SK-N-SH (cell line): ENCODE data around the gene LMNTD2. TPM values are rescaled to one million over a fixed set of nuclear protein-coding genes. Genes with fewer than 3 reads are reported as not detected.

ENCODE experiments used
- CTCF ChIA-PET: fragments of 300-600, 350-600 bp; formaldehyde crosslinking; extraction: SDS; loops from one replicate; lab custom pipeline; 2021; lab: Yijun Ruan, JAX
- POLR2A ChIA-PET: fragments of 350-600 bp; sonication (Branson Sonifier 250); formaldehyde crosslinking; extraction: SDS; loops from one replicate; lab custom pipeline; 2020; ENCODE audit warnings: antibody characterized with exemption, inconsistent platforms; lab: Yijun Ruan, JAX
- DNase-seq: peaks from one replicate; pipeline ENCODE4 v3.0.0; 2012
- H2AFZ ChIP-seq: fragments of 200-600 bp; sonication (generic); 2 replicates; pipeline ENCODE4 v1.8.1; 2016; ENCODE audit warnings: antibody characterized with exemption, mild to moderate bottlenecking, low read depth
- H3F3A ChIP-seq: fragments of 200-600 bp; sonication (generic); replicated peaks from 2 replicates; pipeline ENCODE3; 2016; ENCODE audit warnings: antibody characterized with exemption, mild to moderate bottlenecking; ENCODE audit not compliant: insufficient read depth
- H3K27ac ChIP-seq, 2 experiments: fragments of 200-500 bp in 1 of 2; fragments of 200-600 bp in 1 of 2; sonication (Bioruptor generic) in 1 of 2; sonication (generic), shearing (Covaris generic) in 1 of 2; 2 replicates each; pipeline versions ENCODE4 v1.5.1 to v1.6.1; 2014 to 2016; ENCODE audit warnings: low read depth in 2 of 2, inconsistent platforms in 1 of 2, low read length in 1 of 2, mild to moderate bottlenecking in 1 of 2, mixed read lengths in 1 of 2
- H3K27me3 ChIP-seq: fragments of 200-600 bp; sonication (generic), shearing (Covaris generic); 2 replicates; pipeline ENCODE4 v1.6.1; 2016; ENCODE audit warnings: mixed run types; ENCODE audit not compliant: insufficient read depth
- H3K36me3 ChIP-seq, 2 experiments: fragments of 200-500 bp in 1 of 2; fragments of 200-600 bp in 1 of 2; sonication (Bioruptor generic) in 1 of 2; sonication (generic) in 1 of 2; replicated peaks in 1 of 2; 2 replicates each; pipeline versions ENCODE3 to v1.5.1; 2014 to 2016; ENCODE audit warnings: low read length in 1 of 2, mild to moderate bottlenecking in 1 of 2; ENCODE audit not compliant: insufficient read depth in 2 of 2, control insufficient read depth in 1 of 2
- H3K4me1 ChIP-seq, 2 experiments: fragments of 200-500 bp in 1 of 2; fragments of 200-600 bp in 1 of 2; sonication (Bioruptor generic) in 1 of 2; sonication (generic), shearing (Covaris generic) in 1 of 2; 2 replicates each; pipeline versions ENCODE4 v1.5.1 to v1.6.1; 2014 to 2016; ENCODE audit warnings: low read depth in 1 of 2, low read length in 1 of 2, mixed run types in 1 of 2; ENCODE audit not compliant: insufficient read depth in 2 of 2, control insufficient read depth in 1 of 2
- H3K4me2 ChIP-seq: fragments of 200-600 bp; sonication (generic), shearing (Covaris generic); 2 replicates; pipeline ENCODE4 v1.6.1; 2017; ENCODE audit warnings: mixed run types
- H3K4me3 ChIP-seq, 2 experiments: fragments of 200-500 bp in 1 of 2; fragments of 200-600 bp in 1 of 2; sonication (Bioruptor generic) in 1 of 2; sonication (generic), shearing (Covaris generic) in 1 of 2; 2 replicates each; pipeline versions ENCODE4 v1.5.1 to v1.8.1; 2014 to 2016; ENCODE audit warnings: low read depth in 2 of 2, inconsistent platforms in 1 of 2, low read length in 1 of 2, mild to moderate bottlenecking in 1 of 2, mixed read lengths in 1 of 2, moderate library complexity in 1 of 2
- H3K79me2 ChIP-seq: fragments of 200-600 bp; sonication (generic); 2 replicates; pipeline ENCODE4 v1.8.1; 2017; ENCODE audit warnings: mild to moderate bottlenecking; ENCODE audit not compliant: insufficient read depth
- H3K9ac ChIP-seq: fragments of 200-600 bp; sonication (generic); 2 replicates; pipeline ENCODE4 v1.6.1; 2017; ENCODE audit warnings: mixed run types
- H3K9me2 ChIP-seq: fragments of 200-600 bp; sonication (generic); 2 replicates; pipeline ENCODE4 v1.6.1; 2017; ENCODE audit warnings: mixed run types
- H3K9me3 ChIP-seq: fragments of 200-600 bp; sonication (generic); 2 replicates; pipeline ENCODE4 v1.6.1; 2017; ENCODE audit warnings: mixed run types, mild to moderate bottlenecking, moderate library complexity
- H4K20me1 ChIP-seq: fragments of 200-600 bp; sonication (generic); 2 replicates; pipeline ENCODE4 v1.6.1; 2017; ENCODE audit warnings: mild to moderate bottlenecking, mixed run types; ENCODE audit not compliant: insufficient read depth
- CTCF ChIP-seq: fragments of 200-600 bp; sonication (generic); IDR thresholded peaks from 2 replicates; pipeline ENCODE4 v1.6.1; 2017; ENCODE audit warnings: antibody characterized with exemption, mild to moderate bottlenecking, moderate library complexity
- ELF1 ChIP-seq: IDR thresholded peaks from 2 replicates; pipeline ENCODE4 v1.4.0; 2012
- EP300 ChIP-seq, 2 experiments: IDR thresholded peaks; 2 replicates each; pipeline versions ENCODE4 v1.4.0 to v1.6.1; 2012; ENCODE audit warnings: borderline replicate concordance in 1 of 2, low read depth in 1 of 2, low read length in 1 of 2
- EZH2phosphoT487 ChIP-seq: fragments of 200-600 bp; sonication (generic); IDR thresholded peaks from 2 replicates; pipeline ENCODE4 v1.6.1; 2017; ENCODE audit warnings: low read depth, mixed run types, mild to moderate bottlenecking, antibody characterized with exemption, moderate library complexity, borderline replicate concordance
- FOXM1 ChIP-seq: IDR thresholded peaks from 2 replicates; pipeline ENCODE4 v1.4.0; 2012; ENCODE audit warnings: low read depth, mild to moderate bottlenecking
- GATA2 ChIP-seq: sonication (generic); formaldehyde crosslinking; IDR thresholded peaks from 2 replicates; pipeline ENCODE4 v1.5.0; 2020; ENCODE audit warnings: mild to moderate bottlenecking, missing genetic modification reagents
- IRF3 ChIP-seq: fragments of 150-350 bp; IDR thresholded peaks from 2 replicates; pipeline ENCODE4 v1.6.1; 2016; ENCODE audit warnings: mild to moderate bottlenecking, low read depth, low read length
- JUND ChIP-seq: IDR thresholded peaks from 2 replicates; pipeline ENCODE4 v1.4.0; 2012
- MEF2A ChIP-seq: IDR thresholded peaks from 2 replicates; pipeline ENCODE4 v1.4.0; 2012; ENCODE audit warnings: low read depth, borderline replicate concordance
- MXI1 ChIP-seq: IDR thresholded peaks from 2 replicates; pipeline ENCODE4 v1.6.1; 2012; ENCODE audit warnings: mild to moderate bottlenecking, low read depth, low read length, improper control_type of control experiment
- NFIC ChIP-seq: IDR thresholded peaks from 2 replicates; pipeline ENCODE4 v1.4.0; 2012; ENCODE audit warnings: borderline replicate concordance
- RFX5 ChIP-seq: IDR thresholded peaks from 2 replicates; pipeline ENCODE4 v1.6.1; 2012; ENCODE audit warnings: mild to moderate bottlenecking, improper control_type of control experiment, low read length
- RXRA ChIP-seq: IDR thresholded peaks from 2 replicates; pipeline ENCODE4 v1.4.0; 2012; ENCODE audit warnings: low read depth, mild to moderate bottlenecking, borderline replicate concordance
- SMC3 ChIP-seq: IDR thresholded peaks from 2 replicates; pipeline ENCODE4 v1.6.1; 2012; ENCODE audit warnings: low read depth, low read length, improper control_type of control experiment
- TAF1 ChIP-seq: IDR thresholded peaks from 2 replicates; pipeline ENCODE4 v1.6.1; 2012; ENCODE audit warnings: low read depth, mild to moderate bottlenecking, low read length, moderate library complexity, borderline replicate concordance
- TCF12 ChIP-seq: IDR thresholded peaks from 2 replicates; pipeline ENCODE4 v1.4.0; 2012
- TEAD4 ChIP-seq: IDR thresholded peaks from 2 replicates; pipeline ENCODE4 v1.4.0; 2012; ENCODE audit warnings: mild to moderate bottlenecking, borderline replicate concordance; ENCODE audit not compliant: insufficient read depth
- ZBTB33 ChIP-seq: IDR thresholded peaks from 2 replicates; pipeline ENCODE4 v1.4.0; 2012; ENCODE audit warnings: low read depth, borderline replicate concordance
- WGBS: methylation state at CpG from one replicate; pipeline ENCODE4 v1.1.6; 2017; ENCODE audit warnings: low lambda C conversion rate; 5-methylcytosine and 5-hydroxymethylcytosine counted together
- polyA plus RNA-seq, 3 experiments: library from polyadenylated mRNA; depleted of rRNA; stranded (reverse); fragments of >200 nt; gene quantifications; 2 replicates each; pipeline ENCODE4 v1.2.3, GENCODE V29; 2012
- TF ChIP-seq, protein P1 (sequence below): IDR thresholded peaks from 2 replicates; pipeline ENCODE4 v1.4.0; 2012; ENCODE audit warnings: low read depth

The LMNTD2 gene
- polyA plus RNA-seq, 1 of the 3 experiments (the other 2 are of a cell fraction): 2.4 TPM

DNA sequence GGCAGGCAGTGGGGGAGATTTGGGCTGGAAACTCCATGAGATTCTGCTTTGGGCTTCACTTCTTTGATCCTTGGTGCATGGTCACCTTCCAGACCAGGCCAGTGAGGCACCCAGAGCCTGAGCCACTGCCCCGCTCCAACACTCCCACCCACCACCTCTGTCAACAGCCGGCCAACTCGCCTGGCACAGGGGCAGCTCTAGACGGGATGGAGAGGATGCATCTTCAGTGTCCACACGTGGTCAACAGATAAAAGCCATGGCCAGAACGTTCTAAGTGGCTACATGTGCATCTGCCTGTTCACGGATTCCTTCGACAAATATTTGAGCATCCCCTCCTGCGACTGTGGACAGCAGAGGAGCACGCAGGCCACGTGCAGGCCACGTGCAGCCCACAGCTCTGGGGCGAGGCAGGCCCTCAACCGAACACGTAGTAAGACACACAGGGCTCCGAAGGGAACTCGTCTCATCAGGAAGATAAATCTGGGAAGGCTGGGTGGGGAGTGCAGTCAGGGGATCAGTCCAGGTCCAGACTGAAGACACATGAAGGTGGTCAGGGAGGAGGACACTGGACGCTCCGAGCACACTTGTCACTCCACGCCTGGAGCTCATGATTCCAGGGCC is 22.0 kb downstream of the LMNTD2 start:
- no peak overlapping the region for H3K4me3 ChIP-seq
- ChIA-PET POLR2A (no interaction called here), CTCF (interaction anchor here (0.9 kb wide), 1 partner anchor 19 kb away, joined by 3 read pairs; no protein-coding TSS in a partner anchor)
- H3K27ac ChIP-seq: no peak overlapping the region
- no peak overlapping the region for H2AFZ ChIP-seq
- peaks cover 14% of the 10 kb centered on the region for H3K79me2 ChIP-seq
- H4K20me1 ChIP-seq: peaks cover 9% of the 10 kb centered on the region; the same call in 1 of the 2 replicates
- H3K9ac ChIP-seq: no peak overlapping the region
- DNase-seq: no peak
- H3K27me3 ChIP-seq: no peaks in the 10 kb centered on the region
- no peaks in the 10 kb centered on the region for H3F3A ChIP-seq
- no peak overlapping the region for H3K4me2 ChIP-seq
- no peaks in the 10 kb centered on the region for H3K9me2 ChIP-seq
- H3K4me1 ChIP-seq: peaks cover 0 to 12% of the 10 kb centered on the region in 2 experiments; a peak in 1 of 4 replicates
- H3K9me3 ChIP-seq: no peaks in the 10 kb centered on the region
- H3K36me3 ChIP-seq: peaks cover 0 to 3% of the 10 kb centered on the region in 2 experiments
- TF ChIP-seq EZH2phosphoT487: no peak
- no peak for TF ChIP-seq TEAD4
- no peak for TF ChIP-seq NFIC
- no peak for TF ChIP-seq RFX5
- TF ChIP-seq IRF3: no peak
- TF ChIP-seq TAF1: no peak
- no peak for TF ChIP-seq MEF2A
- TF ChIP-seq SMC3: no peak
- TF ChIP-seq GATA2 (CRISPR knock-in tag): no peak
- no peak for TF ChIP-seq CTCF
- TF ChIP-seq, protein P1, sequence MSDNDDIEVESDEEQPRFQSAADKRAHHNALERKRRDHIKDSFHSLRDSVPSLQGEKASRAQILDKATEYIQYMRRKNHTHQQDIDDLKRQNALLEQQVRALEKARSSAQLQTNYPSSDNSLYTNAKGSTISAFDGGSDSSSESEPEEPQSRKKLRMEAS: no peak
- no peak for TF ChIP-seq RXRA
- TF ChIP-seq ELF1: no peak
- no peak for TF ChIP-seq JUND
- TF ChIP-seq MXI1: no peak
- no peak for TF ChIP-seq FOXM1
- no peak for TF ChIP-seq TCF12
- TF ChIP-seq ZBTB33: no peak
- TF ChIP-seq EP300 (IDR thresholded peaks at IDR 0.05; ENCODE audit: borderline replicate concordance in 1 of 2, low read depth in 1 of 2, low read length in 1 of 2): no peak
- WGBS: 94% methylated on average over 11 of the region's 20 CpGs
